Esophagus muscularis mucosa (tissue), 4 donors: ENCODE measurements around the gene TIMM22. TPM values are rescaled to one million over a fixed set of nuclear protein-coding genes. Genes with fewer than 3 reads are reported as not detected.

Experiments
- DNase-seq: peaks from one replicate; pipeline ENCODE4 v3.0.0-alpha.2; 2017; ENCODE audit errors: extremely low spot score
- H3K27ac ChIP-seq, 4 donors: fragments of 200-600 bp; sonication (generic); replicated peaks in 1 of 4; 1 replicate in 3 of 4; 2 replicates in 1 of 4; pipeline ENCODE4 v1.5.1; 2016 to 2019; ENCODE audit warnings: mild to moderate bottlenecking in 1 of 4
- H3K27me3 ChIP-seq, 4 donors: fragments of 200-600 bp; sonication (generic); one replicate each; pipeline versions ENCODE4 v1.5.1 to v1.6.0; 2016 to 2019
- H3K36me3 ChIP-seq, 4 donors: fragments of 200-600 bp; sonication (generic); one replicate each; pipeline ENCODE4 v1.5.1; 2016 to 2019
- H3K4me1 ChIP-seq, 4 donors: fragments of 200-600 bp; sonication (generic); one replicate each; pipeline ENCODE4 v1.5.1; 2016 to 2019
- H3K4me3 ChIP-seq, 4 donors: fragments of 200-600 bp; sonication (generic); 1 replicate in 2 of 4; 2 replicates in 2 of 4; pipeline ENCODE4 v1.5.1; 2016 to 2019; ENCODE audit warnings: mild to moderate bottlenecking in 4 of 4, moderate library complexity in 1 of 4
- H3K9me3 ChIP-seq, 4 donors: fragments of 200-600 bp; sonication (generic); 1 replicate in 3 of 4; 2 replicates in 1 of 4; pipeline ENCODE4 v1.5.1; 2016 to 2019
- CTCF ChIP-seq, 3 experiments: fragments of 200-600 bp in 2 of 3; fragments of 450-650 bp in 1 of 3; sonication (generic) in 2 of 3; IDR thresholded peaks; one replicate each; pipeline ENCODE4 v1.5.1; 2017 to 2019; ENCODE audit warnings: antibody characterized with exemption in 3 of 3, mild to moderate bottlenecking in 2 of 3, moderate library complexity in 1 of 3
- EP300 ChIP-seq: sonication (generic); formaldehyde crosslinking; IDR thresholded peaks from one replicate; pipeline ENCODE4 v1.6.1; 2017; ENCODE audit warnings: antibody characterized with exemption
- POLR2A ChIP-seq: fragments of 450-650 bp; IDR thresholded peaks from one replicate; pipeline ENCODE4 v1.6.1; 2017; ENCODE audit warnings: antibody characterized with exemption, moderate library complexity, mild to moderate bottlenecking, low read depth
- POLR2AphosphoS5 ChIP-seq, 2 donors: sonication (generic); formaldehyde crosslinking; IDR thresholded peaks; one replicate each; pipeline ENCODE4 v1.6.1; 2017; ENCODE audit warnings: antibody characterized with exemption in 2 of 2
- WGBS: methylation state at CpG from one replicate; pipeline ENCODE4 v1.1.5; 2018; 5-methylcytosine and 5-hydroxymethylcytosine counted together
- intact Hi-C: fragments of 100-400 bp; cut with DNase I; formaldehyde crosslinking; loops from one replicate; pipeline ENCODE4 v1.15.1; 2023
- total RNA-seq, 4 donors: library from RNA; depleted of rRNA; stranded (reverse); fragments of >200 nt; gene quantifications; one replicate each; pipeline versions ENCODE4 v1.1.0 to v1.2.1, GENCODE V29; 2016

Gene TIMM22
- total RNA-seq, 4 donors from 2014 or later, result 14.1 to 17.9 (median 15.8) TPM

GRCh38 chr17:1038459-1039122 lies 41.7 kb downstream of the TIMM22 start:
- H3K4me1 ChIP-seq, result peaks cover 44 to 57% (median 49%) of the 10 kb centered on the region in 4 donors
- peaks cover 0 to 28% (median 14%) of the 10 kb centered on the region in 4 donors for H3K36me3 ChIP-seq
- no peak for TF ChIP-seq CTCF (IDR thresholded peaks at IDR 0.05)
- TF ChIP-seq EP300, result no peak
- no peak for TF ChIP-seq POLR2AphosphoS5 (IDR thresholded peaks at IDR 0.05)
- TF ChIP-seq POLR2A, result no peak
- DNase-seq, result no peak
- H3K27me3 ChIP-seq, result no peaks in the 10 kb centered on the region
- intact Hi-C loops, result no loop called here
- peak overlapping the region; percentile 49 to 79 (median 64) for H3K27ac ChIP-seq
- WGBS, result 89% methylated on average over 22 of the region's 31 CpGs
- H3K9me3 ChIP-seq, result no peaks in the 10 kb centered on the region
- no peak overlapping the region for H3K4me3 ChIP-seq

- Histone ChIP-seq H3K27me3 (no peaks in the 10 kb centered on the region), H3K4me1 (peaks cover 49 to 62% (median 54%) of the 10 kb centered on the region in 4 donors), H3K27ac (peak overlapping the region; percentile 49 to 79 (median 64)), H3K9me3 (no peaks in the 10 kb centered on the region), H3K36me3 (peaks cover 0 to 27% (median 14%) of the 10 kb centered on the region in 4 donors), H3K4me3 (peak overlapping the region in 1 of 4 donors; percentile 20)
- TF ChIP-seq CTCF (IDR thresholded peaks at IDR 0.05), result no peak
- intact Hi-C loops, result no loop called here
- no peak for DNase-seq
- WGBS, result 70% methylated on average over 4 of the region's 16 CpGs
Observed at GRCh38 chr17:1039123-1039507, 42.2 kb downstream of the TIMM22 start.

GRCh38 chr17:1039511-1040215 lies 42.7 kb downstream of the TIMM22 start:
- peak overlapping the region; percentile 49 to 79 (median 72) for H3K27ac ChIP-seq
- intact Hi-C loops, result no loop called here
- peaks cover 52 to 68% (median 59%) of the 10 kb centered on the region in 4 donors for H3K4me1 ChIP-seq
- H3K36me3 ChIP-seq, result peaks cover 0 to 21% (median 13%) of the 10 kb centered on the region in 4 donors
- WGBS, result 72% methylated on average over 23 of the region's 30 CpGs
- no peaks in the 10 kb centered on the region for H3K27me3 ChIP-seq
- H3K4me3 ChIP-seq, result peak overlapping the region in 3 of 4 donors; percentile 17 to 35 (median 20)
- H3K9me3 ChIP-seq, result no peaks in the 10 kb centered on the region
- DNase-seq, result peak; percentile 94
- TF ChIP-seq EP300, result no peak
- TF ChIP-seq POLR2A, result no peak
- TF ChIP-seq CTCF (IDR thresholded peaks at IDR 0.05), result no peak
- TF ChIP-seq POLR2AphosphoS5 (IDR thresholded peaks at IDR 0.05), result peak; percentile 31 to 45

- WGBS, result 67% methylated on average over 13 of the region's 13 CpGs
- no peaks in the 10 kb centered on the region for H3K9me3 ChIP-seq
- peaks cover 56 to 71% (median 64%) of the 10 kb centered on the region in 4 donors for H3K4me1 ChIP-seq
- H3K27ac ChIP-seq, result peak overlapping the region; percentile 49 to 79 (median 72)
- intact Hi-C loops, result no loop called here
- TF ChIP-seq EP300 (no peak), POLR2A (no peak), POLR2AphosphoS5 (IDR thresholded peaks at IDR 0.05) (no peak), CTCF (IDR thresholded peaks at IDR 0.05) (no peak)
- no peaks in the 10 kb centered on the region for H3K27me3 ChIP-seq
- H3K36me3 ChIP-seq, result peaks cover 0 to 20% (median 12%) of the 10 kb centered on the region in 4 donors
- H3K4me3 ChIP-seq, result peak overlapping the region in 3 of 4 donors; percentile 17 to 35 (median 20)
- no peak for DNase-seq
Observed at GRCh38 chr17:1040216-1040600, 43.3 kb downstream of the TIMM22 start.
